KOPT-K1 (cell line): ENCODE results near the gene SPEG.
"Not testable (repeated sequence)": the region's sequence is repeated elsewhere in the genome, so short reads cannot be mapped to it uniquely, and the experiment has no call there.

Experiments
- H3K27ac ChIP-seq: fragments of 200-600 bp; sonication (generic); 2 replicates; pipeline ENCODE4 v1.5.1; 2016; ENCODE audit warnings: antibody characterized with exemption, mild to moderate bottlenecking, low read depth, low read length; ENCODE audit not compliant: poor library complexity, severe bottlenecking
- H3K36me3 ChIP-seq: fragments of 200-600 bp; sonication (generic); 2 replicates; pipeline ENCODE4 v1.5.1; 2017; ENCODE audit warnings: antibody characterized with exemption, mild to moderate bottlenecking, low read length, moderate library complexity; ENCODE audit not compliant: insufficient read depth
- H3K9me3 ChIP-seq: fragments of 200-600 bp; sonication (generic); 2 replicates; pipeline ENCODE4 v1.5.1; 2017; ENCODE audit warnings: antibody characterized with exemption, low read length, mild to moderate bottlenecking; ENCODE audit not compliant: insufficient read depth, poor library complexity, severe bottlenecking

The SPEG gene

GRCh38 chr2:219400562-219400961 lies 34.1 kb upstream of the SPEG start:
- H3K27ac ChIP-seq, result no peak overlapping the region
- H3K36me3 ChIP-seq, result no peaks in the 10 kb centered on the region

GRCh38 chr2:219401606-219402005 lies 33.0 kb upstream of the SPEG start:
- no peak overlapping the region for H3K27ac ChIP-seq

More at GRCh38 chr2:219400562-219400961, 34.1 kb upstream of the SPEG start:
- H3K9me3 ChIP-seq, result no peaks in the 10 kb centered on the region

GRCh38 chr2:219402665-219403515 lies 31.8 kb upstream of the SPEG start:
- Histone ChIP-seq H3K27ac (no peak overlapping the region), H3K9me3 (no peaks in the 10 kb centered on the region), H3K36me3 (no peaks in the 10 kb centered on the region)

More at GRCh38 chr2:219401606-219402005, 33.0 kb upstream of the SPEG start:
- Histone ChIP-seq H3K9me3 (no peaks in the 10 kb centered on the region), H3K36me3 (no peaks in the 10 kb centered on the region)

- no peaks in the 10 kb centered on the region for H3K36me3 ChIP-seq
- no peak overlapping the region for H3K27ac ChIP-seq
- no peaks in the 10 kb centered on the region for H3K9me3 ChIP-seq
These were observed 30.8 kb upstream of the SPEG start for GRCh38 chr2:219403861-219404260.

- Histone ChIP-seq H3K36me3 (no peaks in the 10 kb centered on the region), H3K9me3 (no peaks in the 10 kb centered on the region), H3K27ac (no peak overlapping the region)
These were observed 30.2 kb upstream of the SPEG start for GRCh38 chr2:219404291-219404910.

- H3K36me3 ChIP-seq, result no peaks in the 10 kb centered on the region
- H3K9me3 ChIP-seq, result no peaks in the 10 kb centered on the region
- no peak overlapping the region for H3K27ac ChIP-seq
These were observed 29.7 kb upstream of the SPEG start for GRCh38 chr2:219404954-219405353.

GRCh38 chr2:219405451-219405850 lies 29.2 kb upstream of the SPEG start:
- Histone ChIP-seq H3K27ac (no peak overlapping the region), H3K36me3 (no peaks in the 10 kb centered on the region), H3K9me3 (no peaks in the 10 kb centered on the region)

- H3K36me3 ChIP-seq, result no peaks in the 10 kb centered on the region
- H3K27ac ChIP-seq, result no peak overlapping the region
- H3K9me3 ChIP-seq, result no peaks in the 10 kb centered on the region
These were observed 28.4 kb upstream of the SPEG start for GRCh38 chr2:219405958-219406860.

- H3K27ac ChIP-seq, result no peak overlapping the region
- peaks cover 6% of the 10 kb centered on the region for H3K9me3 ChIP-seq
- no peaks in the 10 kb centered on the region for H3K36me3 ChIP-seq
These were observed 27.8 kb upstream of the SPEG start for GRCh38 chr2:219406861-219407230.

- H3K27ac ChIP-seq, H3K36me3 ChIP-seq: not testable (repeated sequence)
- peaks cover 10% of the 10 kb centered on the region for H3K9me3 ChIP-seq
These were observed 27.3 kb upstream of the SPEG start for GRCh38 chr2:219407343-219407742.

GRCh38 chr2:219408204-219408603 lies 26.4 kb upstream of the SPEG start:
- H3K9me3 ChIP-seq, result peaks cover 19% of the 10 kb centered on the region

GRCh38 chr2:219408631-219409030 lies 26.0 kb upstream of the SPEG start:
- Histone ChIP-seq H3K9me3 (peaks cover 21% of the 10 kb centered on the region), H3K27ac (no peak overlapping the region)

More at GRCh38 chr2:219408204-219408603, 26.4 kb upstream of the SPEG start:
- no peaks in the 10 kb centered on the region for H3K36me3 ChIP-seq
- H3K27ac ChIP-seq, result no peak overlapping the region

GRCh38 chr2:219409619-219410018 lies 25.0 kb upstream of the SPEG start:
- Histone ChIP-seq H3K27ac (no peak overlapping the region), H3K36me3 (no peaks in the 10 kb centered on the region), H3K9me3 (peaks cover 21% of the 10 kb centered on the region)

More at GRCh38 chr2:219408631-219409030, 26.0 kb upstream of the SPEG start:
- H3K36me3 ChIP-seq, result no peaks in the 10 kb centered on the region

- no peaks in the 10 kb centered on the region for H3K36me3 ChIP-seq
- H3K27ac ChIP-seq, result no peak overlapping the region
- H3K9me3 ChIP-seq, result peaks cover 21% of the 10 kb centered on the region
These were observed 24.3 kb upstream of the SPEG start for GRCh38 chr2:219410390-219410789.

GRCh38 chr2:219414857-219415256 lies 19.8 kb upstream of the SPEG start:
- Histone ChIP-seq H3K36me3 (no peaks in the 10 kb centered on the region), H3K27ac (no peak overlapping the region), H3K9me3 (peaks cover 21% of the 10 kb centered on the region)
